Natural killer cell (primary cell): Measurements from ENCODE around the gene BPHL. TPM values are rescaled to one million over a fixed set of nuclear protein-coding genes. Genes with fewer than 3 reads are reported as not detected.

Experiments
- ATAC-seq, 3 donors: fragments of 150-1000 bp in 2 of 3; fragments of 200-7000 bp in 1 of 3; cut with Tn5 transposase; 1 replicate in 1 of 3; 2 replicates in 2 of 3; pipeline ENCODE4 v1.10.0; 2021; ENCODE audit warnings: mild to moderate bottlenecking in 2 of 3, moderate library complexity in 2 of 3
- DNase-seq, 2 donors: peaks; one replicate each; pipeline versions ENCODE4 v3.0.0 to v3.0.0-alpha.2; 2013 to 2021; ENCODE audit warnings: mixed read lengths in 1 of 2
- H3K27ac ChIP-seq: one replicate; pipeline ENCODE4 v1.5.1; 2013; ENCODE audit warnings: mild to moderate bottlenecking, low read length
- H3K27me3 ChIP-seq: one replicate; pipeline ENCODE4 v1.6.1; 2013; ENCODE audit warnings: low read length; ENCODE audit not compliant: control insufficient read depth, insufficient read depth
- H3K36me3 ChIP-seq: one replicate; pipeline ENCODE4 v1.6.1; 2013; ENCODE audit warnings: low read length; ENCODE audit not compliant: control insufficient read depth, insufficient read depth
- H3K4me1 ChIP-seq: one replicate; pipeline ENCODE4 v1.6.1; 2013; ENCODE audit warnings: low read length; ENCODE audit not compliant: control insufficient read depth, insufficient read depth
- H3K4me3 ChIP-seq: one replicate; pipeline ENCODE4 v1.5.1; 2013; ENCODE audit warnings: low read length
- H3K9me3 ChIP-seq: one replicate; pipeline ENCODE4 v1.6.1; 2013; ENCODE audit warnings: low read length; ENCODE audit not compliant: control insufficient read depth, insufficient read depth
- H3K27ac Mint-ChIP-seq, 2 donors: one replicate each; pipeline ENCODE4 v1.8.0; 2022; ENCODE audit warnings: mild to moderate bottlenecking in 2 of 2, mixed read lengths in 2 of 2, moderate library complexity in 1 of 2
- H3K27me3 Mint-ChIP-seq, 2 donors: one replicate each; pipeline ENCODE4 v1.8.0; 2022; ENCODE audit warnings: low read depth in 2 of 2, mixed read lengths in 2 of 2
- H3K36me3 Mint-ChIP-seq: one replicate; pipeline ENCODE4 v1.8.0; 2022; ENCODE audit warnings: mixed read lengths
- H3K4me1 Mint-ChIP-seq, 2 donors: one replicate each; pipeline ENCODE4 v1.8.0; 2022; ENCODE audit warnings: mixed read lengths in 2 of 2
- H3K4me3 Mint-ChIP-seq: one replicate; pipeline ENCODE4 v1.8.0; 2022; ENCODE audit warnings: mild to moderate bottlenecking, moderate library complexity, mixed read lengths
- H3K9me3 Mint-ChIP-seq, 2 donors: one replicate each; pipeline ENCODE4 v1.8.0; 2022; ENCODE audit warnings: mixed read lengths in 2 of 2
- WGBS: methylation state at CpG from one replicate; pipeline ENCODE4 v1.1.7; 2013; ENCODE audit warnings: missing lambda C conversion rate; ENCODE audit not compliant: insufficient coverage; 5-methylcytosine and 5-hydroxymethylcytosine counted together
- intact Hi-C: fragments of 100-400 bp; cut with micrococcal nuclease; formaldehyde crosslinking; loops from one replicate; pipeline ENCODE4 v1.14.2; 2022
- total RNA-seq, 4 donors: library from RNA; stranded (reverse); fragments of 120-200 nt in 1 of 4; gene quantifications; one replicate each; pipeline versions ENCODE4 v1.2.3 to v1.2.4, GENCODE V29; 2013 to 2022
- TF ChIP-seq, protein P1 (sequence below): fragments of 200-600 bp; IDR thresholded peaks from one replicate; pipeline ENCODE4 v1.8.0; 2022; ENCODE audit warnings: antibody characterized with exemption

BPHL gene
- 1 to 10 TPM; 2.9 to 5.9 (median 5.7) TPM for total RNA-seq
- total RNA-seq (2013) = 8.5 TPM

DNA sequence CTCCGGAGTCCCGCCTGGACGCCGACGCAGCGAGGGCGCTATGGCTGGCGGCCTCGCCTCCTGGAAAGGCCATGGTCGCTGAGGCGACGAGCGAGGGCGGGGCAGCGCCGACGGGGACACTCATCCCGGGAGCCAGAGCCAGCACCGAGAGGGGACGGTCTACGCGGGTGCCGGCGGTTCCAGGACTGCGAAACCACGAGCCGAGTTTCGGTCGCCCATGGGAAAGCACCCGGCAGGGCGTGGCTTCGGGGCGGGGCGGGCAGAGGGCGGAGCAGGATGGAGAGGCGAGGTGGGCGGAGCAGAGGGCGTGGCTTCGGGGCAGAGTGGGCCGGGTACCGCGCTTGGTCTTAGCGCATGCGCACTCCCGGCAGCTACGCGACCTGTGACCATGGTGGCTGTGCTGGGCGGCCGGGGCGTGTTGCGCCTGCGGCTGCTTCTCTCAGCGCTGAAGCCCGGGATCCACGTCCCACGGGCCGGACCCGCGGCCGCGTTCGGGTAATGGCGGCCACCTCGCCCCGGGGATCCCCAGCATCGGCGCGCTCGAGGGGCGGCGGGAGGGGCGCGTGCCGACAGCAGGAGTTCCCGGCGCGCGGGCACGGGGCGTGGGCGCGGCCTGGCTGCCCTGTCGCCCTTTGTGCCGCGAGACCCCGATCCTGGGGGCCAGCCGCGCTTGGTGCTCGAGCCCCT is at the start of gene BPHL:
Gene BPHL, plus strand, starts transcription at position 359 of the 687 bp plus-strand sequence. Its CDS starts 30 bp downstream, at position 389.
- H3K4me1 ChIP-seq = peaks cover 7% of the 10 kb centered on the region
- peak; percentile 91 to 99 (median 94) for ATAC-seq
- peak within 1 kb of the TSS; percentile 92 for H3K4me3 Mint-ChIP-seq
- under 1% methylated on average over 89 of the region's 89 CpGs for WGBS
- no peaks in the 10 kb centered on the region for H3K36me3 Mint-ChIP-seq
- peak within 1 kb of the TSS; percentile 91 to 97 for H3K27ac Mint-ChIP-seq
- H3K27me3 ChIP-seq = no peaks in the 10 kb centered on the region
- H3K9me3 Mint-ChIP-seq = no peaks in the 10 kb centered on the region
- peaks cover 17 to 18% of the 10 kb centered on the region in 2 donors for H3K4me1 Mint-ChIP-seq
- H3K36me3 ChIP-seq = peaks cover 15% of the 10 kb centered on the region
- peak; percentile 99 to 100 for DNase-seq
- intact Hi-C loops = loop anchor here (1.0 to 5.0 kb wide), 3 partner anchors 49 to 899 kb away; partner anchors contain the start of gene NQO2
- TF ChIP-seq, protein P1, sequence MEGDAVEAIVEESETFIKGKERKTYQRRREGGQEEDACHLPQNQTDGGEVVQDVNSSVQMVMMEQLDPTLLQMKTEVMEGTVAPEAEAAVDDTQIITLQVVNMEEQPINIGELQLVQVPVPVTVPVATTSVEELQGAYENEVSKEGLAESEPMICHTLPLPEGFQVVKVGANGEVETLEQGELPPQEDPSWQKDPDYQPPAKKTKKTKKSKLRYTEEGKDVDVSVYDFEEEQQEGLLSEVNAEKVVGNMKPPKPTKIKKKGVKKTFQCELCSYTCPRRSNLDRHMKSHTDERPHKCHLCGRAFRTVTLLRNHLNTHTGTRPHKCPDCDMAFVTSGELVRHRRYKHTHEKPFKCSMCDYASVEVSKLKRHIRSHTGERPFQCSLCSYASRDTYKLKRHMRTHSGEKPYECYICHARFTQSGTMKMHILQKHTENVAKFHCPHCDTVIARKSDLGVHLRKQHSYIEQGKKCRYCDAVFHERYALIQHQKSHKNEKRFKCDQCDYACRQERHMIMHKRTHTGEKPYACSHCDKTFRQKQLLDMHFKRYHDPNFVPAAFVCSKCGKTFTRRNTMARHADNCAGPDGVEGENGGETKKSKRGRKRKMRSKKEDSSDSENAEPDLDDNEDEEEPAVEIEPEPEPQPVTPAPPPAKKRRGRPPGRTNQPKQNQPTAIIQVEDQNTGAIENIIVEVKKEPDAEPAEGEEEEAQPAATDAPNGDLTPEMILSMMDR = no peak
- H3K27ac ChIP-seq = peak within 1 kb of the TSS; percentile 95
- H3K4me3 ChIP-seq = peak within 1 kb of the TSS; percentile 69
- no peaks in the 10 kb centered on the region for H3K27me3 Mint-ChIP-seq
- H3K9me3 ChIP-seq = no peaks in the 10 kb centered on the region

DNA sequence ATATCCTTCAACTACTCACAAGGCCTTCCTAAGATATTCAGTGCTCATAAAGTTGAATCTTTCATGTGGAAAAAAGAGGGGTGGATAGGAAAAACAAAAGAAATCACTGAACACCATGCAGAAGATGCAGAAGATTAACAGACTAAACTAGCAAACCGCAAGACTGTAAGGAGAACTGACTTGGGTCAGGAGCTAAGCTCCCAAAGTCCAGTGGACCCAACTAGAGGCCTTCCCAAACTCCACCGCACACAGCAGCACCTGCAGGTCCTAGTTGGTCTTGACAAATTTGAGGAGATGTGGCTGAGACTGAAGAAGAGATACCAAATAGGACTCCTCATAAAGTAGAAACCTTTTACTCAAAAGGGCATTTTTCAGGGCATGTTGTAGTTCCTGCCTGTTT is 46.9 kb upstream of the BPHL start:
- peaks cover 6% of the 10 kb centered on the region for H3K36me3 ChIP-seq
- H3K4me1 ChIP-seq = peaks cover 40% of the 10 kb centered on the region
- H3K27ac Mint-ChIP-seq = peak overlapping the region; percentile 89 to 94
- intact Hi-C loops = no loop called here
- TF ChIP-seq, protein P1 = no peak
- H3K4me1 Mint-ChIP-seq = peaks cover 60 to 62% of the 10 kb centered on the region in 2 donors
- WGBS = 92% methylated on average over 2 of the region's 2 CpGs
- ATAC-seq (no peak), DNase-seq (no peak)
- H3K4me3 Mint-ChIP-seq = no peak overlapping the region
- H3K36me3 Mint-ChIP-seq = no peaks in the 10 kb centered on the region
- no peak overlapping the region for H3K27ac ChIP-seq
- no peaks in the 10 kb centered on the region for H3K9me3 ChIP-seq
- H3K27me3 Mint-ChIP-seq = no peaks in the 10 kb centered on the region
- H3K4me3 ChIP-seq = no peak overlapping the region
- H3K27me3 ChIP-seq = no peaks in the 10 kb centered on the region
- H3K9me3 Mint-ChIP-seq = no peaks in the 10 kb centered on the region

DNA sequence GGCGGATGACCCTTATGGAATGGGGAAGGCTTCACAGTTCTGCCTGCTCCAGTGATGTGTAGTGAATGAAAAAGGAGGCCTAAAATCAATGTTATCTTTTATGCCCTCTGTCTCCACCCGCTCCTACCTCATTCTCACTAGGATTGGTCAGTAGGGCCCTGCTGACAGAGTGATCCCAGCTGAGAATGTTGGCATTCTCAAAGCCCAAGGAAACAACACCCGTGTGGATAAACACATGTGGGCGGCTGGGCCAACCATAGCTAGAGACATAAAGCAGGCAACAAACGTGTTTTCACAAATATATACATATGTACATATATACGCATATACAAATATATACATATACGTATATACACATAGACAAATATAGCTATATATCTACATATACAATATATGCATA is 45.7 kb upstream of the BPHL start:
- TF ChIP-seq, protein P1 = no peak
- no peak overlapping the region for H3K4me3 ChIP-seq
- Mint-ChIP-seq H3K9me3 (no peaks in the 10 kb centered on the region), H3K27ac (no peak overlapping the region), H3K4me3 (no peak overlapping the region), H3K36me3 (no peaks in the 10 kb centered on the region), H3K4me1 (peaks cover 66 to 68% of the 10 kb centered on the region in 2 donors), H3K27me3 (no peaks in the 10 kb centered on the region)
- H3K27ac ChIP-seq = no peak overlapping the region
- ATAC-seq = no peak
- peaks cover 46% of the 10 kb centered on the region for H3K4me1 ChIP-seq
- peaks cover 15% of the 10 kb centered on the region for H3K36me3 ChIP-seq
- H3K27me3 ChIP-seq = no peaks in the 10 kb centered on the region
- intact Hi-C loops = no loop called here
- 92% methylated on average over 5 of the region's 7 CpGs for WGBS
- DNase-seq = no peak
- H3K9me3 ChIP-seq = no peaks in the 10 kb centered on the region

DNA sequence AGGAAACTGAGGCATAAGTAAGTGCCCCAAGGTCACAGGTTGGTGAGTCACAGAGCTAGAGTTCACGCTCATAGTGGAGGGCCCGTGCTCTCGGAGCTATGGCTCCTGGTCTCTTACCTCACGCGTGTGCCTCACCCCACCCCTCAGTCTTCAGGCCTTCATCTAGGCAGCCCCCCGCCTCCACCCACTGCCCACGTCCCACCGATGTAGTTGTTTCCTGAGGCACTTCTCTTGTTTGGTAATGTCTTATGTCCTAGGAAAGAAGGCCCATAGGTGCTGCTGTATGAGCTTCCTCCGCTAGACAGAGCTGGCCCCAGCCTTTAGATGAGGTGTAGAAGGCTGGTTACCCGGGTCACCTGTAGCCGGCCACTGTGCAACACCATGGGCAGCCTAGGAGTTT is 45.1 kb upstream of the BPHL start:
- no peaks in the 10 kb centered on the region for H3K9me3 Mint-ChIP-seq
- no peaks in the 10 kb centered on the region for H3K9me3 ChIP-seq
- H3K27me3 ChIP-seq = no peaks in the 10 kb centered on the region
- ATAC-seq = no peak
- H3K4me1 ChIP-seq = peaks cover 45% of the 10 kb centered on the region
- 99% methylated on average over 9 of the region's 11 CpGs for WGBS
- TF ChIP-seq, protein P1 = no peak
- H3K4me3 ChIP-seq = no peak overlapping the region
- no peak overlapping the region for H3K4me3 Mint-ChIP-seq
- no peak overlapping the region for H3K27ac ChIP-seq
- no peak for DNase-seq
- H3K36me3 ChIP-seq = peaks cover 20% of the 10 kb centered on the region
- H3K27ac Mint-ChIP-seq = peak overlapping the region; percentile 2 to 4
- H3K4me1 Mint-ChIP-seq = peaks cover 65 to 68% of the 10 kb centered on the region in 2 donors
- intact Hi-C loops = no loop called here
- H3K36me3 Mint-ChIP-seq = no peaks in the 10 kb centered on the region
- no peaks in the 10 kb centered on the region for H3K27me3 Mint-ChIP-seq
